ENCODE data around the gene DTWD2.
"Not testable (repeated sequence)": the region's sequence is repeated elsewhere in the genome, so short reads cannot be mapped to it uniquely, and the experiment has no call there.

The DTWD2 gene

GRCh38 chr5:119019501-119019900, 31.2 kb upstream of the DTWD2 start:
- TF ChIP-seq ZFX (IDR thresholded peaks at IDR 0.05) (no peak), CTCF (conservative IDR thresholded peaks at IDR 0.05) (no peak)
- no peak overlapping the region for H3K27ac ChIP-seq

GRCh38 chr5:119017994-119018393, 29.6 kb upstream of the DTWD2 start:
- H3K27ac ChIP-seq: no peak overlapping the region
- TF ChIP-seq CTCF (conservative IDR thresholded peaks at IDR 0.05) (no peak), ZFX (IDR thresholded peaks at IDR 0.05) (no peak)

GRCh38 chr5:119016125-119016774, 27.9 kb upstream of the DTWD2 start:
- TF ChIP-seq ZFX (IDR thresholded peaks at IDR 0.05) (no peak), CTCF (conservative IDR thresholded peaks at IDR 0.05) (no peak)
- no peak overlapping the region for H3K27ac ChIP-seq

GRCh38 chr5:119011186-119011585, 22.8 kb upstream of the DTWD2 start:
- H3K27ac ChIP-seq: no peak overlapping the region
- TF ChIP-seq CTCF (conservative IDR thresholded peaks at IDR 0.05) (no peak), ZFX (IDR thresholded peaks at IDR 0.05) (no peak)

- TF ChIP-seq ZFX (IDR thresholded peaks at IDR 0.05) (no peak), CTCF (conservative IDR thresholded peaks at IDR 0.05) (no peak)
- H3K27ac ChIP-seq: no peak overlapping the region
Observed at GRCh38 chr5:119010206-119010605, 21.9 kb upstream of the DTWD2 start.

GRCh38 chr5:119009131-119009530, 20.8 kb upstream of the DTWD2 start:
- H3K27ac ChIP-seq: no peak overlapping the region
- TF ChIP-seq CTCF (conservative IDR thresholded peaks at IDR 0.05): no peak
- no peak for TF ChIP-seq ZFX (IDR thresholded peaks at IDR 0.05)

- TF ChIP-seq CTCF (conservative IDR thresholded peaks at IDR 0.05) (no peak), ZFX (IDR thresholded peaks at IDR 0.05) (no peak)
- H3K27ac ChIP-seq: no peak overlapping the region
Observed at GRCh38 chr5:118999696-119000095, 11.3 kb upstream of the DTWD2 start.

- not testable (repeated sequence) for H3K27ac ChIP-seq
Observed at GRCh38 chr5:118998861-118999260, 10.5 kb upstream of the DTWD2 start.
